ENCODE data around the gene CDKAL1. TPM values are rescaled to one million over a fixed set of nuclear protein-coding genes. Genes with fewer than 3 reads are reported as not detected.

Gene CDKAL1
- total RNA-seq, 2 donors from 2014 or later: 23.5 to 26.4 TPM

GRCh38 chr6:20639161-20639560 is 104.9 kb downstream of the CDKAL1 start:
- no peaks in the 10 kb centered on the region for H3K9me3 Mint-ChIP-seq
- 90 to 93% methylated on average over 2 to 4 of the region's 4 CpGs for WGBS, 2 experiments (ENCODE audit: insufficient coverage in 1 of 2, insufficient read length in 1 of 2)
- no peaks in the 10 kb centered on the region for H3K9me3 ChIP-seq (ENCODE audit: control insufficient read depth, low read length)

GRCh38 chr6:20640181-20640580 is 105.9 kb downstream of the CDKAL1 start:
- H3K27ac Mint-ChIP-seq: no peak overlapping the region
- H3K36me3 Mint-ChIP-seq (ENCODE audit: low read depth): peaks cover 5% of the 10 kb centered on the region
- no peak for TF ChIP-seq CTCF (conservative IDR thresholded peaks at IDR 0.05)
- H3K27ac ChIP-seq (ENCODE audit: low read depth, low read length): peak overlapping the region; percentile 40
- no peaks in the 10 kb centered on the region for H3K9me3 Mint-ChIP-seq
- H3K9ac ChIP-seq (ENCODE audit: extremely low read depth, low read length, poor library complexity, severe bottlenecking): no peak overlapping the region
- H3K9me3 ChIP-seq (ENCODE audit: control insufficient read depth, low read length): no peaks in the 10 kb centered on the region
- WGBS, 2 experiments (ENCODE audit: insufficient coverage in 1 of 2, insufficient read length in 1 of 2): 91% methylated on average over 2 of the region's 2 CpGs; no CpG with 5 or more reads in 1 of the 2 experiments
- DNase-seq: no peak
- H3K27me3 Mint-ChIP-seq (ENCODE audit: insufficient read depth): no peaks in the 10 kb centered on the region
- H3K36me3 ChIP-seq (ENCODE audit: control insufficient read depth, insufficient read depth, low read length): no peaks in the 10 kb centered on the region
- H3K27me3 ChIP-seq (ENCODE audit: control insufficient read depth, insufficient read depth, low read length, poor library complexity, severe bottlenecking): no peaks in the 10 kb centered on the region
- H3K4me3 ChIP-seq (ENCODE audit: low read length): no peak overlapping the region
- no peaks in the 10 kb centered on the region for H3K4me1 ChIP-seq (ENCODE audit: control insufficient read depth, insufficient read depth, low read length)
- H3K4me1 Mint-ChIP-seq: peaks cover 6% of the 10 kb centered on the region
- H3K4me3 Mint-ChIP-seq: no peak overlapping the region

More at GRCh38 chr6:20639161-20639560, 104.9 kb downstream of the CDKAL1 start:
- Histone ChIP-seq H3K9ac (ENCODE audit: extremely low read depth, low read length, poor library complexity, severe bottlenecking) (no peak overlapping the region), H3K36me3 (ENCODE audit: control insufficient read depth, insufficient read depth, low read length) (no peaks in the 10 kb centered on the region), H3K4me1 (ENCODE audit: control insufficient read depth, insufficient read depth, low read length) (no peaks in the 10 kb centered on the region), H3K4me3 (ENCODE audit: low read length) (no peak overlapping the region), H3K27me3 (ENCODE audit: control insufficient read depth, insufficient read depth, low read length, poor library complexity, severe bottlenecking) (no peaks in the 10 kb centered on the region), H3K27ac (ENCODE audit: low read depth, low read length) (no peak overlapping the region)
- no peak for DNase-seq
- Mint-ChIP-seq H3K36me3 (ENCODE audit: low read depth) (peaks cover 5% of the 10 kb centered on the region), H3K27ac (no peak overlapping the region), H3K27me3 (ENCODE audit: insufficient read depth) (no peaks in the 10 kb centered on the region), H3K4me3 (no peak overlapping the region), H3K4me1 (peaks cover 6% of the 10 kb centered on the region)
- no peak for TF ChIP-seq CTCF (conservative IDR thresholded peaks at IDR 0.05)

- Histone ChIP-seq H3K9me3 (ENCODE audit: control insufficient read depth, low read length) (no peaks in the 10 kb centered on the region), H3K27me3 (ENCODE audit: control insufficient read depth, insufficient read depth, low read length, poor library complexity, severe bottlenecking) (no peaks in the 10 kb centered on the region), H3K4me3 (ENCODE audit: low read length) (no peak overlapping the region), H3K9ac (ENCODE audit: extremely low read depth, low read length, poor library complexity, severe bottlenecking) (no peak overlapping the region), H3K27ac (ENCODE audit: low read depth, low read length) (no peak overlapping the region), H3K36me3 (ENCODE audit: control insufficient read depth, insufficient read depth, low read length) (no peaks in the 10 kb centered on the region), H3K4me1 (ENCODE audit: control insufficient read depth, insufficient read depth, low read length) (no peaks in the 10 kb centered on the region)
- 95 to 100% methylated on average over 2 to 4 of the region's 4 CpGs for WGBS, 2 experiments (ENCODE audit: insufficient coverage in 1 of 2, insufficient read length in 1 of 2)
- Mint-ChIP-seq H3K4me3 (no peak overlapping the region), H3K27me3 (ENCODE audit: insufficient read depth) (no peaks in the 10 kb centered on the region), H3K27ac (no peak overlapping the region), H3K36me3 (ENCODE audit: low read depth) (no peaks in the 10 kb centered on the region), H3K4me1 (peaks cover 6% of the 10 kb centered on the region), H3K9me3 (no peaks in the 10 kb centered on the region)
- DNase-seq: no peak
- no peak for TF ChIP-seq CTCF (conservative IDR thresholded peaks at IDR 0.05)
Observed at GRCh38 chr6:20642441-20642840, 108.2 kb downstream of the CDKAL1 start.

Data from endodermal cell (in vitro differentiated cells).